GM21723 (cell line): ENCODE results near the gene CYYR1.

Experiments
- ATAC-seq: cut with Tn5 transposase; IDR thresholded peaks from one replicate; pipeline ENCODE4 v1.9.1; 2021; ENCODE audit warnings: mild to moderate bottlenecking, moderate library complexity; ENCODE audit not compliant: unreplicated experiment

The CYYR1 gene

DNA sequence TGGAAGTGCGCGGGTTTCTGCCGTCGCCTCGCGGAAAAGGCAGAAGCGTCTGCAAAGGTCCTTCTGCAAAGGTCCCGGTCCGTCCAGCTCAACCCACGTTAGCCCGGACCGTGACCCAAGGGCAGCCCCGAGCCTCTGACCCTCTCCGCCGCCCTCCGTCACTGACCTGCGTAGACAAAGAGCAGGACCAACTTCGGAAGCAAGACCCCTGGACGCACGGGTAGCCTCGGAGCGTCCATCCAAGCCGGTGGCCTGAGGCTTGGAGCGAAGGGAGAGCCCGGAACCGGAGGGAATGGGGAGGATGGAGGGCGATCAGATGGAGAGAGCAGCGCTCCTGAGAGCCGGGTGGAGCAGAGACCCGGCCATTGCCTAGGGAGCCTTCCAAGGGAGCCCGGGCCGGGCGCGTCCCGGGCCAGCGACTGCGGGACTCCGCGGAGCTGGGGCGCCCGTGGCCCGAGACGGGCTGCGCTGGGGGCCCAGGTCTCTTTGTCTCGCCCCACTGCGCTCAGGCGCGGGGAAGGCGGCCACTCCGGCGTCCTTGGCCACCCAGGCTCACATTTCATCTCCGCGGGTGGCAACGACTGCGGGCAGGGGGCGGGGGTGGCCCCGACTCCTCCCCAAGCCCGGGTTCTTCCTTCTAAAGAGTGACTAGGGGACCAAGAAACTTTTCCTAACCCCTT is at the start of gene CYYR1:
Gene CYYR1, minus strand, starts transcription at position 585 of the 680 bp plus-strand sequence. Its CDS starts 346 bp downstream, at position 239.
- no peak for ATAC-seq

- ATAC-seq: no peak
Measured at GRCh38 chr21:26617176-26617575, 44.1 kb upstream of the CYYR1 start.

- no peak for ATAC-seq
Measured at GRCh38 chr21:26614251-26614650, 41.2 kb upstream of the CYYR1 start.

DNA sequence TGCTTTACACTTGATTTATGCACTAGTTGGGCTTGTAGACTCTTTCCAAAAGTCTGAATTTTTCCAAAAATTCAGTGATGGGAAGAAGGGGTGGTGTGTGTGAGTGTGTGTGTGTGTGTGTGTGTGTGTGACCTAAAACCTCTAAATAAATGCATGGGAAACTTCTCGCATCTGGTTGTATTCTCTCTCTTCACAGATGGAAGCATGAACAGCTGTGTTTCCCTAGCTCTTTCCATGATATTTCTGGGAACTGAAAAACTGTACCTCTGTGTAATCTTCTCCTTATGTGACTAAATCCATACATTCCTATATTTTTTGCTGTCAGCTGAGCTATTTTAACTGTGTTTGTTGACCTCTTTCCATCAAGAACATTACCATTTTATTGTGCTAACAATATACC is 26.2 kb upstream of the CYYR1 start:
- ATAC-seq: no peak

DNA sequence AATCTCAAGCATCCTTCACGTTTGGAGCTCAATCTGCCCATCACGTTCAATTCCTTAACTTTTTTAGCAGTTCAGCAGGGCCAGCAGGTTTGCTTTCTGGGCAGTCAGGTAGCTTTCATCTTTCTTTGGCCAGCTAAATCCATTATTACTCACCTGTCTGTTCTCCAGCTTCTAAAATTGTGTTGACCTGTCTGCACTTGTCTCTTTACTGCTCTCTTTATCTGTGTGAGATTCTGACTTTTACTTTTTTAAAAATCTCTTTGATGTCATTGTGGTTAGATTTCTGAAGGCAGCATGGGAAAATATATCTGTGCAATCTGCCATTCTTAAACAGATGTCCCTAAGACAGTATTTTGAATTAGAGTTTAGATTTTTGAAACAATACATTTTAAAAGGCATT is 24.9 kb upstream of the CYYR1 start:
- no peak for ATAC-seq

DNA sequence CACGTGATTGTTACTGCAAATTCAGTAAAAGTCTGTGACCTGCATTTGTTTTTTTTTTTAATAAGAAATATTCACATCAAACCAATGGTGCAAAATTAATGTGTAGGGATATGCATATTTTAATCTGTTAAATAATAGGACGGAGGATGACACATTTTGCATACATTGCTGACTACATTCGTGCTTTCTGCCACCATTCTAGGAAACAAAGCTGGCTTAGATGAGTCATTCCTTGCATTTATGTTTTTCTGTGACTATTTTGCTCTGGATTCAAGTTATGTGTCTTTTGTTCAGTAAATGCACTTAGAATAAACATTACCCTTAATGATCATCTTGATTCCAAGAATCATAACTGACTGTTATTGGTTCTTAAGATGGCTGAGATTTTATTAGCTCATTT is 23.9 kb upstream of the CYYR1 start:
- no peak for ATAC-seq

DNA sequence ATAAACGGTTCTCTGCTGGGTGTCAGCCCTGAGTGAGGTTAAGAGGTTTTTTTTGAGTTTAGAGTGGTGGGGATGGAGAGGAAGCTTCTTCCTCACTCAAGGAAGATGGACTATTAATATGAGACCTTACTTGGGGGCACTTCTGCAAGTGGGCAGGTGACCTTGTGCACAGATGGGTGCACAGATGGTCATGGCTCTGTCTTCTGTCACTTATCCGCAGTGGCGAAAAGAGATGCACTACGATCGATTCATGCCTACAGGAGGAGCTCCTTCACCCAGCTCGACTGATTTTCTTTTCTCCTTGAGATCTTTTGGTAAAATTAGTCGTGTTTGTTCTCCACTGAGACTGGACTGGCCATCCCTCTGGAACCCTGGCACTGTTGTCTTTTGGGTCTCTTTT is 22.9 kb upstream of the CYYR1 start:
- no peak for ATAC-seq

- ATAC-seq: no peak
Measured at GRCh38 chr21:26593800-26594199, 20.7 kb upstream of the CYYR1 start.

DNA sequence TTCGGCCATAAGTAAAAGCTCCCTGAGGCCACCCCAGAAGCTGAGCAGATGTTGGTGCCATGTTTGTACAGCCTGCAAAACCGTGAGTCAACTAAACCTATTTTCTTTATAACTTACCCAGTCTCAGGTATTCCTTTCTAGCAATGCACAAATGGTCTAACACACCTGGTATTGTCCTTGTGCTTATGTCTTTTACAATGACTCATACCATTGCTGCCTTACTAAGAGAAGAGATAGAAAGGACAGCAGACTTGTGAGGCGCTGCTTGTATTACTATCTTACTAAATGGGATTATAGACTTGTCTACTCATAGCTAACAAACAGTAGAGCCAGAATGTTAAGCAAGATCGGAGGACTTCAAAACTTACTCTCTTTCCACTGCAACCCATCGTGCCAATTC is 18.5 kb upstream of the CYYR1 start:
- ATAC-seq: no peak

DNA sequence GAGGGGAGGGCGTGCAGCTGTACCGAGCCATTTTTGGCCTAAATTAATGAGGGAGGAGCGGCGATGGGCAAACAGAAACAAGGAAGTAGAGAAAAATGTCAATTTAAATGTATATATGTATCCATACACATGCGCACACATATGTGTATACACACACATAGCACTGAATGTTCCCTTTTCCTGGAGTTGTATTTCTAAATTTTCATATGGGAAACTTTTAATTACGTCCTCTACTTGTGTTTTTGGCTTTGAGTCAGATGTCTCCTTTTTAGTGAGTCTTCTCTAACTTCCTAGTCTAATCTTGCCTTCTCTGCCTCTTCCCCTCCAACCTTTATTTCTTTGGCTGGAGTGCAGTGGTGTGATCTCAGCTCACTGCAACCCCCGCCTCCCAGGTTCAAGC is 15.4 kb upstream of the CYYR1 start:
- no peak for ATAC-seq

- no peak for ATAC-seq
Measured at GRCh38 chr21:26587736-26588201, 14.7 kb upstream of the CYYR1 start.

DNA sequence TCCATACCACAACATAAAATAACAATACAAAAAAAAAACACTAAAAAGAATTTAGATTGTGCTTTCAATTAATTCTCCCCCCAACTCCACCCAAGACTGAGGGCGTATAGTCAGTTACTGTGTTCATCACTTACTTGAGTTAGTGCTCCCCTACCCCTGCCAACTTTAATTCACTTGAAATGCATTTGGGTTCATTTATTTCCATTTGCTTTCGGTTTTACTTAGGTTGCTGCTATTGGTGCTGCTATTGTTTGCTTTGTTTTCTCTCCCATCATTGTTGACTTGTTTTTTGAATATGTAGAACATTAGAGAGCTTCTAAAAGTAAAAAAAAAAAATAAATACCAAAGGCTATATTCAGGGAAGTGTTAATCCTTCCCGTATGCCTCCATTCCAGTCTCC is 10.7 kb upstream of the CYYR1 start:
- no peak for ATAC-seq

DNA sequence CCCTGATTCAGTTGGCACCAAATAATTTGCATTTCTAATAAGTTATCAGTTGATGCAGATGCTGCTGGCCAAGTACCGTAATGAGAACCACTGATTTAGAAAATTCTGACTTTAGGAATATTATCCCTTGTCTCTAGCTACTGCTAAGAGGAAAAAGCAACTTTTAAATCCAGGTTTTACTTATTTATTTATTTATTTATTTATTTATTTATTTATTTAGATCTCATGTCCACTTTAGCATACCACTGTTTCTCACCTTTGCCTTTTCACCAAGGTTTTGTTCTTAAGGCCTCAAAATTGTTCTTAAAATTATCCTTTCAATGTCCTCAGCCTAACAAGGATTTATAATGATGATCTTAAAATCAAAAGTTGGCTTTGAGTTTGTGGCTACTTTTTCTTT is 8.7 kb upstream of the CYYR1 start:
- no peak for ATAC-seq

DNA sequence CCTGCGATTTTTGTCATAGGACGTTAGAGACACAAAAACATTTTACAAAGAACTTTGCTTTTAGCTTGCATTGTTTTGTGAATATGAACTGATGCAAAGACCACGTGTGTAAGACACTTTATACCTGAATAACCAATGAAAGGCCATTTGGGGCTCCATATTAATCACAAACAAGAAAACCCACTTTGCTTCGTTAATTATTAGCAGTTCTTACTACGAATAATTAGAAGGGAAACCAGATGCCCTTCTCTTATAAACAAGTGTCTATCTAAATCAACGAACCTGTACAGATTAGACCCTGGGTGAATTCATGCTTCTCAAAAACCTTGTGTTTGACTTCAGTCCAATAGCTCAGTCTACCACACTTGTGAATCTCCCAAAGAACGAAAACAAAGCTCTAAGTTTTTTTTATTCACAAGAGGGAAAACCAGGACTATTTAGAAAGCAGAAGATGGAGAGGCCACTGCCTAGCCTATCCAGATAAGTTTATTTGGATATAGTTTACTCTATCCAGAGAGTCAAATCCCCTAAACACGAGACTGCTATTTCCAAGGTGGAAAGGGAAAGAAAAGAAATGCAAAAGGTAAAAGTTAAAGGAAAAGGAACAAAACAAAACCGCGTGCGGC is 897 bp downstream of the CYYR1 start:
- no peak for ATAC-seq

DNA sequence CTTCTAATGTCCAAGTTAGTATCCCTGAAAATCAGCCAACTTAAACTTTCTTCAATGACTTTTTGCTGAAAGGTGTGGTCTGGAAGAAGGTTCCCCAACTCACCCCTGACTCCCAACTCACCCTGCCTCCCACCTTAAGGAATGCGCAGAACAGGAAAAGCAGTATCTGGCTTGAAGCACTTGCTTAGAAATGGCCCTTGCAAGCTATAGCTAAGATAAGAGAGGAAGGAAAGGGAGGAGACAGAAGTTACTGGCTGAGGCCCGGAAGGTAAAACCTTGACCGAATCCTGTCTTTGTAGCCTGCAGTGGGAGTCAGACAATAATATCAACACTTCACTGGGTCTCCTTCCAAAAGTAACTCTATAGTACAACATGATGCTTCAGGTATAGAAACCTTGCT is 2.9 kb downstream of the CYYR1 start:
- ATAC-seq: no peak

DNA sequence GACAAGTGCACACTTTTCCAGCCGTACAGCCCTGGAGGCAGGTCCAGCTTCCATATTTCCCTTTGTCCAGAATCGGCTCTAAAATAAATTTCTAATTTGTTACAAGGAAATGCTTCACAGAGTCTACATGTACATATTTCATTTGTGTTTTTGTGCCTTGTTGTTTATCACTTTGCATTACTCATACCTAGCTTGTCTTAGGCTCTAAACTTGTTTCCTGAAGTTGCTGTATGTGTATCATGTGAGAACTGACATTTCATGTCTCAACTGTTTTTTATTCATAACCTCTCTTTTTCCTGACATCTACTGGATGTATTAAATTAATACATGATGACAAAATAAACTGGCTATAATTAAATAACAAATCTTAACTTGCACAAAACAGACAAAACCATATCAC is 7.5 kb downstream of the CYYR1 start:
- ATAC-seq: no peak

- no peak for ATAC-seq
Measured at GRCh38 chr21:26565111-26565510, 8.0 kb downstream of the CYYR1 start.

GRCh38 chr21:26563856-26564503 is 9.1 kb downstream of the CYYR1 start:
- no peak for ATAC-seq

GRCh38 chr21:26560612-26561011 is 12.5 kb downstream of the CYYR1 start:
- ATAC-seq: no peak

- no peak for ATAC-seq
Measured at GRCh38 chr21:26559099-26559498, 14.0 kb downstream of the CYYR1 start.

DNA sequence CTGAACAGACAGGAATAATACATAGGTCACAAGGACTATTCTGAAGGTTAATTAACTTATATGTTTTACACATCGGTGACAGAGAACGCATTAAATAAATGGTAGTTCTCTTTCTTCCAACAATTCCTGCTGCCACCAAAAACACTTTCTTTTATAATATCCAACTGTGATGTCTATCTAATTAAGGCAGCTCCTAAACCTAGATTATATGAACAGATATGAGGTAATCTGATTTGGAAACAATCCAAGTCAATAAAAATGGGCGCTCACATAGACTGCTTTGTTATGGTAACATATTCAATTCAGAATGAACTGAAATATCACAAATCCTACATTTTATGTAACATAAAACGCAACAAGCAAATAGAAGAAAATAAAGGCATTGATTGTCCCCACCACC is 16.0 kb downstream of the CYYR1 start:
- no peak for ATAC-seq

DNA sequence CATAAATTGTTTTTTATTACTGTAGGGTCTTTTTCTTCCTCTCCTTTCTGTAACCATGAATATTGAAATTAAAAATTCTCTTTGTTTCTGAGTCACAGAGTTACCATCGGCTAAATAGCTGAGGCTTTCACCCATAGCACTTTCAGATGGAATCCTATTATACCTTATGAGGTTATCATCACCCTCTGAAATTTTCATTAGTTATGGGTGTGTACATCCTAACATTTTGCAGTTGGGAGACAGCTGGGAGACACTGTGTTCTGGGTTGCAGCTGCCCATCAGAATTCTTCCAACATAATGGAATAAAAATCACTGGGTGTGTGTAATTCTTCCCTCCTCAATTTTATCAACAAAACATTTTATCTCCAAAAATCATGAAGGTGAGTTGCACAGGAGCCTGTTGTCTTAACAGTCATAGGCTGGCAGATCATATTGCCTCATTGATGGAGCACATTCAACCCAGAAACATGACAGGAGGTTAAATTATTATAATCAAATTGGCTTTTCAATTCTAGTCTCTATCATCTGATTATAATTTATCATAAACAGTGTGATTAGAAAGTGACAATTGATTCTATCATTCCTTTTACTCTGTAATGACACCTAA is 17.4 kb downstream of the CYYR1 start:
- no peak for ATAC-seq
